NB4 (cell line): Measurements from ENCODE around the gene CDH15.

ENCODE experiments used
- POLR2A ChIP-seq: IDR thresholded peaks from 2 replicates; pipeline ENCODE4 v1.6.1; 2011; ENCODE audit warnings: mild to moderate bottlenecking; ENCODE audit not compliant: insufficient read length; ENCODE audit errors: extremely low read depth
- TF ChIP-seq, protein P1 (sequence below): IDR thresholded peaks from one replicate; pipeline ENCODE4 v1.5.1; 2012; ENCODE audit warnings: low read depth, low read length

DNA sequence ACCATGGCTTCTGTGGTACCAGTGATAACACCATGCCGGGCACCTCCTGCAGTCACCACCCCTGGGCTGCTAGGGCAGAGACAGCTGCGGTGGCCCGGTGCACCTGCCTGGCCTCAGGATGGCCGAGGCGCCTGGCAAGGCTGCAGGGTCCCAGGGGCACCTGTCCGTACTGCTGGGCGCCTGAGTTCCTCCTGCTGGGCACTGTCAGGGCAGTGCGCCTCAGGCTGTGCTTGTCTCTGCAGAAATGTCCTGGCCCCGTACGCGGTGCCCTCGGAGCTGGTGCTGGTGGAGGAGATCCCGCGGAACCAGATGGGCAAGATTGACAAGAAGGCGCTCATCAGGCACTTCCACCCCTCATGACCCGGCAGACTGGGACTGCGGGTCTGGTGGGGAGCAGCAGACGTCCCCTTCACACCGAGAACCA, 17.7 kb upstream of the CDH15 start:
- TF ChIP-seq, protein P1, sequence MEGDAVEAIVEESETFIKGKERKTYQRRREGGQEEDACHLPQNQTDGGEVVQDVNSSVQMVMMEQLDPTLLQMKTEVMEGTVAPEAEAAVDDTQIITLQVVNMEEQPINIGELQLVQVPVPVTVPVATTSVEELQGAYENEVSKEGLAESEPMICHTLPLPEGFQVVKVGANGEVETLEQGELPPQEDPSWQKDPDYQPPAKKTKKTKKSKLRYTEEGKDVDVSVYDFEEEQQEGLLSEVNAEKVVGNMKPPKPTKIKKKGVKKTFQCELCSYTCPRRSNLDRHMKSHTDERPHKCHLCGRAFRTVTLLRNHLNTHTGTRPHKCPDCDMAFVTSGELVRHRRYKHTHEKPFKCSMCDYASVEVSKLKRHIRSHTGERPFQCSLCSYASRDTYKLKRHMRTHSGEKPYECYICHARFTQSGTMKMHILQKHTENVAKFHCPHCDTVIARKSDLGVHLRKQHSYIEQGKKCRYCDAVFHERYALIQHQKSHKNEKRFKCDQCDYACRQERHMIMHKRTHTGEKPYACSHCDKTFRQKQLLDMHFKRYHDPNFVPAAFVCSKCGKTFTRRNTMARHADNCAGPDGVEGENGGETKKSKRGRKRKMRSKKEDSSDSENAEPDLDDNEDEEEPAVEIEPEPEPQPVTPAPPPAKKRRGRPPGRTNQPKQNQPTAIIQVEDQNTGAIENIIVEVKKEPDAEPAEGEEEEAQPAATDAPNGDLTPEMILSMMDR: no peak
- TF ChIP-seq POLR2A: no peak
